ENCODE measurements around the gene SIGLEC1.

Gene SIGLEC1

DNA sequence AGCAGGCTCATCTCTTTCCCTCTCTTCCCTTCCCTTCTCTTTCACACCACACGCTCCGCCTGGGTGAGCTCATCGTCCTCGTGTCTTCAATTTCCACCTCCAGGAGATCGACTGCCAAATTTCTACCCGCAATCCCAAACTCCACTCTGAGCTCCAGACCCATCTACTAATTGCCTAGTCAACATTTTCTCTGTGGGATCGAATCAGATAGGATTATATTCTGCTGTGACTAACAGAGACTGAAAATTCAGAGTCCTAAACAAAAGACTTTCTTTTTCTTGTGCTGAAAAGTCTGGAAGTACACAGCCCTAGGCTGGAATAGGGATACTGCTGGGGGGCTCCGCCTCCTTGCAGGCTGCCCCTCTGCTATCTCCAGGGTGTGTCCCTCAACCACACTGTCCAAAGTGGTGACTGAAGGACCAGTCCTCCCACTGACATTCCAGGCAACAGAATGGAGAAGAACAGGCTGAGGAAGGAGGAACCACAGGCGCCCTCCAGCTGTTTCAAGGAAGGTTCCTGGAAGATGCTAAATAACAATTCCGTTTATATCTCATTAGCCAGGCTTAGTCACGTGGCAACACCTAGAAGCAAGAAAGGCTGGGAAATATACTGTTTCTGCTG lies 15.1 kb upstream of the SIGLEC1 start:
- no peak for DNase-seq

DNA sequence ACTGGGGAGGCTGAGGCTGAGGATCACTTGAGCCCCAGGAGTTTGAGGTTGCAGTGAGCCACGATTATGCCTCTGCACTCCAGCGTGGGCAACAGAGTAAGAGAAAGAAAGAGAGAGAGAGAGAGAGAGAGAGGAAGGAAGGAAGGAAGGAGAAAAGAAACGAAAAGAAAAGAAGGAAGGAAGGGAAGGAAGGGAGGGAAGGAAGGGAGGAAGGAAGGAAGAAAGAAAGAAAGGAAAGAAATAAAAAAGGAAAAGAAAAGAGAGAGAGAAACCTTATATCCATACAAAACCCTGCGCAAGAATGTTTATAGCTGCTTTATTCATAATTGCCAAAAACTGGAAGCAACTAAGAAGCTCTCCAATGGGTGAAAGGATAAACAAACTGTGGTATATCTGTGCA lies 12.0 kb upstream of the SIGLEC1 start:
- DNase-seq = no peak

DNA sequence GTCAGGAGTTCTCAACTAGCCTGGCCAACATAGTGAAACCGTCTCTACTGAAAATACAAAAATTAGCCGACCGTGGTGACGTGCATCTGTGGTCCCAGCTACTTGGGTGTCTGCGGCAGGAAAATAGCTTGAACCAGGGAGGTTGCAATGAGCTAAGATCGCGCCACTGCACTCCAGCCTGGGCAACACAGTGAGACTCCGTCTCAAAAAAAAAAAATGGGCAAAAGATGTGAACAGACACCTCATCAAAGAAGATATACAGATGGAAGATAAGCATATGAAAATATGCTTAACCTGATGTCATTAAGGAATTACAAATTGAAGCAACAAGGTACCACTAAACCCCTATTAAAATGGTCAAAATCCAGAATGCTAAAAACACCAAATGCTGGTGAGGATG lies 10.9 kb upstream of the SIGLEC1 start:
- no peak for DNase-seq

DNA sequence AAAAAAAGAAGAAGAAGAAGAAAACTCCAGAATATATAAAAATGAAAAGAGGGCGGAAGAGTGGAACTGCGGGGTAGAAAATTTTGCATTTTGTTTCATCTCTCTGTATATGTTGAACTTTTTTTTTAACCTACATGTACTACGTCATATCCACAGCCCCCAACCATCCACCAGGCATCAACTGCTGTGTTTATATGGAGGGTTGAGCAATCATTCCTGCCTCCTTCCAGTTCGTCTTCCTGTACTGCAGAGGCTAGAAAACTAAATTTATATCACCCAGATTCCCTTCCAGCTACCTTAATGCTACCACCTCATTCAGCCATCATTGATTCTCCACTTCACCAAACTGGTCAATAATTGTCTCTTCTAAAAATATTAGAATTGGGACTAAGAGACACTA lies 9.5 kb upstream of the SIGLEC1 start:
- DNase-seq = no peak

DNA sequence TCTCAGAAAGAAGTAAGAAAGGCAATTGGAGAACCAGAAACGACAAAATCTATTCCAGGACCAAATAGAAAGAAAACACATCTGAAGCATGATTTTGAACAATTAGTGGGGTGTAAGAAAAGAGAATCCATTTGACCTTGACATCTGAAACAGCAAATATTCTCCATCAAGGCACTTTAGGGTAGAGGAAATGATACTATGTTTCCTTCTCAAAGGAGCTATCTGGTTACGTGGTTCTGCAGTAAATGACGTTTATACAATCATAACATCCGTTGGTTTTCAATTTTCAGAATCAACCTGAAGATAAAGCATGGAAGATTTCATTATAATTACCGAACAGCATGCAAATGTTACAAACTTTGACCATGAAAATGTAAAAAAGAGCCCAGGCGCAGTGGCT lies 8.2 kb upstream of the SIGLEC1 start:
- no peak for DNase-seq

DNA sequence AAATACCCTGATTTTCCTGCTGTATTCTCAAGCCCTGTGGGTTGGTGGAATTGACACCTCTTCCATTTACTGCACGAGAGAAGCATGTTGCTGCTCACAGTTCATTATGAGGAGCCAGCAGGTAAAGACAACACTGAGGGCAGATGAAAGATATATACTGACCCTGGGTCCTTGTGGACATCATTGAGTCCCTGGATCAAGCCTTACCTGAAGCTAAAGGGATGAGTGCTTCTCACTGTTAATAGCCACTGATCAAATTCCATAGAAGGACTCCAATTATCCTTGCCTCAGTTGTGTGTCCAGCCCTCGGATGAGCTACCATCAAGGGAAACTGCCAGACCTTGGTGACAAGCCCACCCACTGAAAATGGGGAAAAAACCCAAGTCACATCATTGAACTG lies 7.7 kb upstream of the SIGLEC1 start:
- DNase-seq = no peak

DNA sequence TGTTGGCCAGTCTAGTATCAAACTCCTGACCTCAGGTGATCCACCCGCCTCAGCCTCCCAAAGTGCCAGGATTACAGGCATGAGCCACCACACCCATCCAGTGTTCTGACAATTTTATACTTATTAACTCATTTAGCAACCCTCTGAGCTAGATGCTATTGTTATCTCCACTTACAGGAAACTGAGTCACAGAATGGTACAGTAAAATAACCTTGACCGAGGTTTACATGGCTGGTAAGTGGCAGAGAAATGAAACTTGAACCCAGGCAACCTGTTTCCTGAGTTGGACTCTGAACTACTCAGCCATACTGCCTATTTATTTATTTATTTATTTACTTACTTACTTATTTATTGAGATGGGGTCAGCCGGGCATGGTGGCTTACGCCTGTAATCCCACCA lies 6.6 kb upstream of the SIGLEC1 start:
- no peak for DNase-seq

DNA sequence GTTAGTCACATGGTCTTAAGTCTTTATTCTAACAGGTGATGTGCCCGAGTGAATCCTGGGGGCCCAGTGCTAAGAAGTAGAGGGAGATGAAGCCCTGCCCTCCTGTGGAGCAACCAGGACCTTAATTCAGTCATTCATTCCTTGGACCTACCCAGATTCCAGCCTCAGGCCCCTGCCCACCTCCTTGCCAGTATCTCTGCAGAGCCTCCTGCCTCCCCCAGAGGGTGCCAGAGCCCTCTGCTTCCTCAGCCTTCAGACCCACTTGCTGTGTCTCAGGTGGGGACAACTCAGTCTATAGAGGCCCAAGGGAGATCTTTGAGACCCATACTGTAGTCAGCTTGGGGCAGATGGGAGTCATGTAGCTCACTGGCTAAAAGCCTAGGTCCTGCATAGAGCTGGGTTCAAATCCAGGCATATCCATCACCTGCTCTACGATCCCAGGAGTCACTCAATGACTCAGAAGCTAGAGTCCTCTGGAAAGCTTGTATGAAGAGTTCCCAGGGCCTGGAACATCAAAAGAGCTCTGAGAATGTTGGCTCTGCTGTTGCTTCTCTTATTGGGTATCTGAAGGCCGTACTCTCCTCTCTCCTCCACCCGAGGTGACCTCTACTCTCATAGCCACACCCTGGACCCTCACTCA lies 3.9 kb upstream of the SIGLEC1 start:
- DNase-seq = peak; percentile 75

DNA sequence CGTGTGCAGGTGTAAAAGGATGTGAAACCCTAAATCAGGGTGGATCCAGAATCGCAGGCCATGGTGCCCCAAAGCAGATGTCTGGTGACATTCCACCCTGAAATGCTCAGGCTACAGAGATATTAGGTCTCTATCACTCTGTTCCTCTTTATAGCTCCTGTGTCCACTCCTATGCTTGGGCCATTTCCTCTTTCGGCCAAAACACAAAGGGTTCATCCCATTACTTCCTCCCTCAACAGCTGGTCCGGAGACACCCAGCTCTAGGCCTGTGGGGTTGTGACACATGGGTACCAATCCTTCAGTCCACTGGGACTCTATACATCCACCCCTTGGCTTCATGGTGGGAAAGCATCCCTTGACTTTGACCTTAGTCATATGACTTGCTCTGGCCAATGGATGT lies 1.7 kb upstream of the SIGLEC1 start:
- DNase-seq = no peak

DNA sequence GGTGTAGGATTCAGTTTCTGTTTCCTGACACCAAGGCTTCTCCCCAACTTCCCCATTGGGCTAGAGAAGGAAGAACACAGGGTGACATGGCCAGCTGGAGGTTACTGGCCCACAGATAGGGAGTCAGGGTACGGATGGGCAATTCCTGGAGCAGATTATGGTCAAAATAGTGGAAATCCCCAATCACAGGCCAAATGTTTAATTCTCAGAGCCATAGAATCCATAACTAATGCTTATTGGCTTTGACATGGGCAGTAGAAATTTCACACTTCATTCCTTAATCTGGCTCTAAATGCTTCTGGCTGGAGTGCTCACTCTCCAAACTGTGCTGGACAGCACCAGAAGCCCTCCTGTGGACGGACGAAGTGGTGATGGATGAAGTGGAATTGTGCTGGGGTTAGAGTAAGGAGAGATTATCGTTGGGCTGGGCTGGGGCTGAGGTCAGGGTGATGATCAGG lies 887 bp downstream of the SIGLEC1 start:
- no peak for DNase-seq

DNA sequence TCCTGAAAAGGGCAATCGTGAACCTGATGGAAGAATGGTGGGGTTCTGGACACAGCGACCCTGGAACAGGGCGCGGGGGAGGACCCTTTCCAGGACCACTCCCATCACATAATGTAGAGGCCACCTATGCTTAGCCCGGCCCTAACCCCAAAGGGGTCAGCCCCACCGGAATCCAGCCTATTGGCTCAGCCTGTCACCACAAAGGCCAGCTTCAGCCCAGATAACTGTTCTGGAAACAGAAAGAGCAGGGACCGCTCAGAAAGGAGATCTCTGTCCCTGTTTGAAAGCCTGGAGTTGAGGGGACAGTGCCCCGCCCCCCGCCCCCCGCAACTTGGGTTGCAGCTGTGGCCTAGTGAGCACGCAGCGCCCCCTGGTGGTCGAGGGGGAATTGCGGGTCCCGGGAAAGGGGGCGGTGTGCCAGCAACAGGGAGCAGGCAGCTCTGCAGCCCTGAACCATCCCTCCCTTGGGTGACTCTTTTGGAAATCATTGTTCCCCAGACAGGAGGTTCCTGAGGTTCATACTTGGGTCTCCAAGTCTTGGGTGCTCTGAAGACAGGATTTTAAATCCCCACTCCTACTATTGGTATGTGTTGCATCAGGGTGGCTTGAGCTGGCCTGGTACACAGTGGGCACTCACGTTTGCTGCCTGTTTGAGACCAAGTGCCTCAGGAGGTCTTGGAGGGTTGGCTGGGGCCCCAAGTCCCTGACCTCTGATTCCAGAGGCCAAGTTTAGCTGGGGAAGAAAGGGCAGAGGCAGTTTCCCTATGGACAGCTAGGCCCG lies 1.5 kb downstream of the SIGLEC1 start:
- peak; percentile 92 for DNase-seq

DNA sequence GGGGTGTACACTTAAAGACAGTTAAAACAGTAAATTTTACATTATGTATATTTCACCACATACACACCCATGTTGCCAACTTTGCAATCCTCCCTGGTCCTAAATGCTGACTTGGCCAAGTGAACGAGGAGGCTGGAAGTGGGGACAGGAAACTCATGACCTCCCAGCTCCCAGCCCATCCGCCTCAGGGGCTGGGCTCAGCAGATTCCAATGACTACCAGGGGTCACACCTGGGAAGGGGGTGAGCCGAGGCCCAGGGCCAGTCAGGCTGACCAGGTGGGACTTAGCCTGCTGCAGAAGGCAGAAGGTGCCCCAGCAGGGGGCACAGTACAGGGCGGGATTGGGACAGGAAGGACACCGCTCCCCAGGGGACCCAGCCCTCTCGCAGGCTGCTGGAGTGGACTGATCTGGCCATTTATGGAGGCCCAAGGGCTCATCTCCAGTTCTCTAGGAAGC lies 2.4 kb downstream of the SIGLEC1 start:
- no peak for DNase-seq

DNA sequence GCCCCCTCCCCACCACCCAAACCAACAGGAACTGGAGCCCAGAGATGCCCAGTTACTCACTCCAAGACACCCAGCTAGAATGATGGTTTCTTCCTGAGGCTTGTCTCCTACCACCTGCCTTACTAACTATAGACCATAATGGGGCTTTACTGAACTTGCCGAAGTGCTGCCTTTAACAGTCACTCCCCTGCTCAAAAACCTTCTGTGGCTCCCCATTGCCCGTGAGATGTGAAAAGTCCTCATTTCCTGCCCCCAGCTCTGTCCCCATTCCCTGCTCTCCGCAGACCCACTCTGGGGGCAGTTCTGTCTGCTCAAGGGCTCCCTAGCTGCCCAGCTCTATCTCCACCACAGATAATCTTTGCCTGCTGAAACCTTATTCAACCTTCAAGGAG lies 4.9 kb downstream of the SIGLEC1 start:
- no peak for DNase-seq

DNA sequence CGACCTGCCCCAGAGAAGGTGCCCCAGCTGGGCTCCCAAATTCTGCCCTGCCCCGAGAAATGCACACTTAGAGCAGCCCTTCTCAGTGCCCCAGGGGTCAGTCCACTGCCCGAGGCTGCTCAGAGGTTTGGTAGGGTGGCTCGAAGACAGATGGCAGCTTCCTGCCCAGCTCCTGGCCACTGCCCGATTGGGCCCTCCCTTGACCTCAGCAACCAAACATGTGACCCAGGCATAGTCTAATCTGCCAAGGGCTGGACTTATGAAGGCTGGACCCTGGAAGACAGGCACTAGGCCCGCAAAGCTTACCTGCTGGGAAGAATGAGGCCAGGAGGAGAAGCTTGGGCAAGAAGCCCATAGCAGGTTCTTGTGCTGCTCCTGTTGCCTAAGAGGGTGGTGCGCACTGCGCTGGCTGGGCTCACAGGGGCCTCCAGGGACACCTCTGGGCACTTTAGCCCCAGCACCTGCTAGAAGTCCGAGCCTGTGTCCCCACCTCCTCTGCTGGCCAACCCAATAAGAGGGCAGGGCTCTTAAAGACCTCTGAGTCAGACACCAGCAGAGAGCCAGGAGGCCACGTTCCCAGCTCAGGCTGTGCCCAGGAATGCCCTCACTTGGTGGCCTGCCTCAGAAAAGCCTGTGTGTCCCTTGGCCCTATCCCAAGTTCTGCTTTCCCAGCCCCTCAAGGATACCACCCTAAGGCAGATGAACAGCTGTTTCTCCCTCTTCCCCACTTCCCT lies 5.5 kb downstream of the SIGLEC1 start:
- DNase-seq = no peak

DNA sequence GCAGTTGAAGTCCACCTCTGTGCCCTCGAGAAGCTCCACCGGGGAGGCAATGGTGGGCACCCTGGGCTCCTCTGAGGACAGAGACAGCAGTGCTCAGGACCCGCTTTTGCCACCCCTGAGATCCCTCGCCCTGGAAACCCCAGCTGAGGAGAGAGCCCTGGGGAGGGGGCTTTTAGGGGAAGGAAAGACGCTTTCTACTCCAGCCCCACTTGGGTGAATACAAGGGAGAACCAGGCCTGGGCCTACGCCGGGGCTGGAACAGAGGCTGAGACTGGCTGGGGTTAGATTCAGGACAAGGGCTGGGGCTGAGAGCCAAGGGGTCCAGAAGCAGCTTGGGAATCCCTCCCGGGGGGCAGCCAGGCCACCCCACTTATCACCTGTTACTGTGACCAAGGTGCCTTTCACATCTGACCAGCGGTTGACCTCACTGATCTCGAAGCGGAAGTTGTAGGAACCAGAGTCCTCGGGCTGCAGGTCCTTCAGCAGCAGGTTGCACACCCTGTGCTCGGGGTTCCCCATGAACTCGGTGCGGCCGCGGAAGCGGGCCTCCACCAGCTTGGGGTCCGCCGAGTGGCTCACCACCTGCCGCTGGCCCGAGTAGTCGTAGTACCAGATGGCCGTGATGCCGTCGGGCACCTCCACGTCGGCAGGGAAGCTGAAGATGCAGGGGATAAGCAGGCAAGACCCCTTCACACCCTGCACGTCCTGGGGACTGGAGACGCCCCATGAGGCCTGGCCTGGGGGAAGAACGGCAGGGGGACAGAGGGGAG lies 6.2 kb downstream of the SIGLEC1 start:
- DNase-seq = no peak

DNA sequence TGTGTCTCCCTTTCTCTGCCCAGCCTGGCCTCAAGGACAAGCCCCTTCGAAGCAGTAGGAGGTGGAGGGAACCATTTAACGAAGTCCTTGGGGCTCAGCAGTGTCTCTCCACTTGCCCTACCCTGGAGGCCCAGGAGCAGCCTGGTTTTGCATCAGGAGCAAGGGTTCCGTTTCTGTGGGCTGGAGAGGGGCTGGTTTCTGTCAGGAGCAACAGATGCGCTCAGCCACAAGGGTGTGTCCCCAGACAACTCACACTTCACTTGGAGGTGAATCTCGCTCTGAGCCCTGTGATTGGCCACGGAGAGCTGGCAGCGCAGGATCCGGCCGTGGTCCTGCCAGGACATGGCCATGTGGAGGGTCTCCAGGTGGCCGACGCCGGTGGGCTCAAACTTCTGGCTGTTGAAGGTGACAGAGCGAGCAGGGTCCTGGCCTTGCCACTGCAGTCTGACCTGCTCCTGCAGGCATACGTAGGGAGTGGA lies 6.9 kb downstream of the SIGLEC1 start:
- DNase-seq = no peak

DNA sequence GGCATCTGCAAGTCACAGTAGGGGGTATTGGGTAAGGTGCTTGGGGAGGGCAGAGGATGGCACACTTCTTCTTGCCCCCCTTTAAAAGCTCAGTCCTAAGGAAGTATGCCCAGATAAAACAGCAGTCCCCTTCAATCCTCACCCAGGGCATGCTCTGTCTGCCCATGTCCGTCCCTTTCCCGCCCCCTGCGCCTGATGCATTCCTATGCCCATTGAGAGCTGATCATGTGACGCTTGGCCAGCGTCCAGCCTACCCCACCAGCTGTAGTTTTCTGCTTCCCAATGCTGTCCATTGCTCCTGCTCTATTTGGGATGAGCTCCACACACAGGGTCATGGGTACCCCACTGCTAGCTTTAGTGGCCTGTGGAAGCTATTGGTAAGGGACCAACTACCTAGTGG lies 8.3 kb downstream of the SIGLEC1 start:
- no peak for DNase-seq

DNA sequence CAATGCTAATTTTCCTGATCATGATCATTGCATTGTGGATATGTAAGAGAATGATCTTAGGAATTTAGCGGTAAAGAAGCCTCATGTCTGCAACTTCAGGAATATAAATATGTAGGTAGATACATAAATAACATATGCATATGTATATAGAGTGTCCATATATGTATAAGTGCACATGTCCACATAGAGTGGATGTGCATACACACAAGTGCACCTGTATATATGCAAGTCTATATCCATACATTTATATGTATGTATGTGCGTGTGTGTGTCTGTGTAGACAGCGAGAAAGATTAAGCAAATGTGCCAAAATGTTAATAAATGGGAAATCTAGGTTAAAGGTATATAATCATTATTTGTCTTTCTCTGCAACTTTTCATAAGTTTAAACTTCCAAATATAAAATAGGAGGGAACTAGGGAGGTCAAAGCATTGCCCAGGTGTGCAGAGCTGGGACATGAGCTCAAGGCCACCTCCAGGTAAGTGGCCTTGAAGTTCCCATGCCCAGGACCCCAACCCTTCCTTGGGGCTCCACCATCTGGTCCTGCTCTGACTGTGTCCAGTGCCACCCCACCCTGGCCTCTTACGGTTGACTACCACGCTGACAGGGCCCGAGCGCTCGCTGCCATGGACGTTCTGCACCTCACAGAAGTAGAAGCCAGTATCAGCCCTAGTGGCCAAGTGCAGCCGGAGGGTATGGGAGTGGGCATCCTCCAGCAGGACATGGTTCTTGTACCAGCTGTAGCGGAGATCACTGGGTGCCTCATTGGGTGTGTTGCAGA lies 9.6 kb downstream of the SIGLEC1 start:
- DNase-seq = no peak

DNA sequence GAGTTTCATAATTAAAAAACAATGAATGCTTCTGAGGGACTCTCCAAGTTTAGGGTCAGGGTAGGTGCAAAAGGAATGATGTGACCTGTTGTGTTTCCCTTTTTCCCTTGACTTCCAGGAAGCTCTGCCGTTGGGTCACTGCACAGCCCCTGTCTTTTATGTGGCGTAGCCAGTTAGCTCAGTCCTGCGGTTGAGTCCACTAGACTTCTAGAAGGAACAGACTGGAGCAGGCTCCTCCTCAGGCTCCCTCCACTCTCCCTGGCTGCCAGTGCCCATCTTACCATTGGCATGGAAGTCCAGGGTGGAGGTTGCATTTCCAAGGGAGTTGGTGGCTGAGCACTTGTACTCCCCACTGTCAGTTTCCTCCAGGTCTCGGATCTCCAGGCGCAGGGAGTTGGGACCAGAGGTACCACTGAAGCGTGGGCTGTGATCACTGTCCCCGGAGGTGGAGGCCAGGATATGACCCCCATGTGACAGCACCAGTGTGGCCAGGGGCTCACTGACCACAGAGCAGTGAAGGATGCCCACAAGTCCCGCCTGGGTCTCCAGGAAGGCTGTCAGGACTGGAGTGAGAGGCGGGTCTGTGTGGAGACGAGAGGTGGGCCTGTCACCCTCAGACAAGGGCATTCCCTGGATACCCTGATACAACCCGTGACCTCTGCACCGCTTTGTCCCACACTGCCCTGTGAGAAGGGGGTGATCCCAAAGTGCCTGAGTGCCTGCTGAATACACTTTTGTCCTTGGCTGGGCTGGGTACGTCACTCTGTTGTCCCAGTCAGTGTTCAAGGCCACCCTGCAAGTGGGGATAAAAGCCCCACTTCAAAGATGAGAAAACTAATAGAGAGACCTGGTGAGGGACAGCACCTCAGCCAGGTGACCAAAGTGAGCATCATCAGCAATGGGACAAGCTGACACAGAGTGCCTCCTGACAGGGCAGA lies 11.1 kb downstream of the SIGLEC1 start:
- no peak for DNase-seq

DNA sequence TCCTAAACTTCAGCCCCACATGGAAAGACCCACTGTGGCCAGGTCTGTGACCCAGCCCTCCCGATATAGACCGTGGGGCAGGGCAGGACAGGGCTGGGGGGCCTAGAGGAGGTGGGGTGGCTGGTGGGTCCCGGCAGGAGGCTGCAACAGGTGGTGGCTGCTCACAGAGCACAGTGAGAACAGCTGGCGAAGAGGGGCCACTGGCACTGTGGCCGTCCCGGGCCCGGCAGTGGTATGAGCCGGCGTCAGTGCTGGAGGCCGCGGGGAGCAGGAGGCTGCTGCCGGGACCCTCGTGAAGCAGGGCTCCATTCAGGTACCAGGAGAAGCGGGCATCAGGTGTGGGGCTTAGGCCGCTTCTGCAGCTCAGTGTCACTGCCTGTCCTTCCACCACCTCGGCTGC lies 13.4 kb downstream of the SIGLEC1 start:
- DNase-seq = no peak

All from eye (tissue), 1 donor.